WTC11 (cell line): ENCODE results near the gene ABCG8. TPM values are rescaled to one million over a fixed set of nuclear protein-coding genes. Genes with fewer than 3 reads are reported as not detected.

Experiments used
- ATAC-seq: fragments of 200-7000 bp; cut with Tn5 transposase; 2 replicates; pipeline ENCODE4 v1.10.0; 2021; ENCODE audit warnings: mild to moderate bottlenecking, moderate library complexity
- CTCF ChIA-PET: fragments of 300-600 bp; sonication (Branson Sonifier 250); formaldehyde crosslinking; loops from one replicate; lab custom pipeline; 2021; ENCODE audit warnings: antibody characterized with exemption; lab: Charles Lee
- POLR2A ChIA-PET: fragments of 350-600 bp; sonication (Branson Sonifier 250); formaldehyde crosslinking; loops from one replicate; lab custom pipeline; 2021; ENCODE audit warnings: antibody characterized with exemption; lab: Charles Lee
- DNase-seq: peaks from one replicate; pipeline ENCODE4 v3.0.0; 2021; ENCODE audit warnings: low spot score
- H3K27ac Mint-ChIP-seq: 2 replicates; pipeline ENCODE4 v1.8.0; 2021; ENCODE audit warnings: mixed read lengths
- H3K27me3 Mint-ChIP-seq: 2 replicates; pipeline ENCODE4 v1.8.0; 2021; ENCODE audit warnings: low read depth, mild to moderate bottlenecking, moderate library complexity, mixed read lengths
- H3K36me3 Mint-ChIP-seq: 2 replicates; pipeline ENCODE4 v1.8.0; 2021; ENCODE audit warnings: mixed read lengths
- H3K4me1 Mint-ChIP-seq: 2 replicates; pipeline ENCODE4 v1.8.0; 2022; ENCODE audit warnings: mixed read lengths
- H3K4me3 Mint-ChIP-seq: 2 replicates; pipeline ENCODE4 v1.8.0; 2021; ENCODE audit warnings: mild to moderate bottlenecking, moderate library complexity, mixed read lengths
- H3K9me3 Mint-ChIP-seq: 2 replicates; pipeline ENCODE4 v1.8.0; 2021; ENCODE audit warnings: mixed read lengths
- CREB1 ChIP-seq: sonication (generic); formaldehyde crosslinking; IDR thresholded peaks from 2 replicates; pipeline ENCODE4 v1.8.0; 2023; ENCODE audit warnings: mild to moderate bottlenecking, missing genetic modification reagents
- E2F1 ChIP-seq: sonication (generic); formaldehyde crosslinking; IDR thresholded peaks from 2 replicates; pipeline ENCODE4 v1.8.0; 2022; ENCODE audit warnings: mild to moderate bottlenecking, missing genetic modification reagents
- ERG ChIP-seq: fragments of 250-450 bp; sonication (Bioruptor Pico); IDR thresholded peaks from 2 replicates; pipeline ENCODE4 v1.8.0; 2021; ENCODE audit warnings: mild to moderate bottlenecking
- ETV6 ChIP-seq: sonication (generic); formaldehyde crosslinking; IDR thresholded peaks from 2 replicates; pipeline ENCODE4 v1.8.1; 2022; ENCODE audit warnings: mild to moderate bottlenecking, missing genetic modification reagents
- GRHL2 ChIP-seq: fragments of 250-450 bp; sonication (Bioruptor Pico); IDR thresholded peaks from 2 replicates; pipeline ENCODE4 v1.8.0; 2022; ENCODE audit warnings: mild to moderate bottlenecking, moderate library complexity; ENCODE audit not compliant: insufficient replicate concordance, severe bottlenecking
- HMGA2 ChIP-seq: fragments of 250-450 bp; sonication (Bioruptor Pico); IDR thresholded peaks from 2 replicates; pipeline ENCODE4 v1.4.0; 2021; ENCODE audit warnings: mild to moderate bottlenecking, moderate library complexity
- IRF2 ChIP-seq: sonication (generic); formaldehyde crosslinking; IDR thresholded peaks from 2 replicates; pipeline ENCODE4 v1.8.0; 2022; ENCODE audit warnings: low read depth, missing genetic modification reagents, borderline replicate concordance
- MLX ChIP-seq: sonication (generic); formaldehyde crosslinking; IDR thresholded peaks from 2 replicates; pipeline ENCODE4 v1.8.1; 2023; ENCODE audit warnings: mild to moderate bottlenecking, missing genetic modification reagents, moderate library complexity
- NFATC4 ChIP-seq: fragments of 250-450 bp; sonication (Bioruptor Pico); IDR thresholded peaks from 2 replicates; pipeline ENCODE4 v1.9.0; 2021; ENCODE audit warnings: mild to moderate bottlenecking
- NR1H2 ChIP-seq: sonication (generic); formaldehyde crosslinking; IDR thresholded peaks from 2 replicates; pipeline ENCODE4 v1.9.0; 2021; ENCODE audit warnings: mild to moderate bottlenecking, moderate library complexity, missing genetic modification reagents
- NR2C2 ChIP-seq: sonication (generic); formaldehyde crosslinking; IDR thresholded peaks from 2 replicates; pipeline ENCODE4 v1.8.0; 2022; ENCODE audit warnings: mild to moderate bottlenecking, missing genetic modification reagents
- OVOL2 ChIP-seq: fragments of 250-450 bp; sonication (Bioruptor Pico); IDR thresholded peaks from 2 replicates; pipeline ENCODE4 v1.9.0; 2021; ENCODE audit warnings: mild to moderate bottlenecking, borderline replicate concordance
- PREB ChIP-seq: sonication (generic); formaldehyde crosslinking; IDR thresholded peaks from 2 replicates; pipeline ENCODE4 v1.8.1; 2022; ENCODE audit warnings: mild to moderate bottlenecking, missing genetic modification reagents, moderate library complexity, borderline replicate concordance
- PRRX2 ChIP-seq: fragments of 250-450 bp; sonication (Bioruptor Pico); IDR thresholded peaks from 2 replicates; pipeline ENCODE4 v1.8.0; 2021; ENCODE audit warnings: mild to moderate bottlenecking
- USF2 ChIP-seq: sonication (generic); formaldehyde crosslinking; IDR thresholded peaks from 2 replicates; pipeline ENCODE4 v1.8.1; 2023; ENCODE audit warnings: mild to moderate bottlenecking, missing genetic modification reagents, moderate library complexity
- ZNF396 ChIP-seq: fragments of 250-450 bp; sonication (Bioruptor Pico); IDR thresholded peaks from 2 replicates; pipeline ENCODE4 v1.8.0; 2021; ENCODE audit warnings: mild to moderate bottlenecking, moderate library complexity, borderline replicate concordance
- ZSCAN18 ChIP-seq: fragments of 250-450 bp; sonication (Bioruptor Pico); IDR thresholded peaks from 2 replicates; pipeline ENCODE4 v2.1.2; 2022; ENCODE audit warnings: mild to moderate bottlenecking, moderate library complexity
- total RNA-seq: library from RNA; stranded (reverse); gene quantifications from 3 replicates; pipeline ENCODE4 v1.2.3, GENCODE V29; 2021
- TF ChIP-seq, protein P1 (sequence below): fragments of 200-600 bp; IDR thresholded peaks from 2 replicates; pipeline ENCODE4 v1.8.0; 2022; ENCODE audit warnings: antibody characterized with exemption
- TF ChIP-seq, protein P2 (sequence below): fragments of 250-450 bp; sonication (Bioruptor Pico); IDR thresholded peaks from 2 replicates; pipeline ENCODE4 v1.9.0; 2021; ENCODE audit warnings: mild to moderate bottlenecking, borderline replicate concordance
- TF ChIP-seq, protein P3 (sequence below): sonication (generic); formaldehyde crosslinking; IDR thresholded peaks from 2 replicates; pipeline ENCODE4 v1.8.0; 2023; ENCODE audit warnings: missing genetic modification reagents, mild to moderate bottlenecking, borderline replicate concordance

ABCG8 gene
- total RNA-seq, 1 experiment from 2014 or later, result not detected

DNA sequence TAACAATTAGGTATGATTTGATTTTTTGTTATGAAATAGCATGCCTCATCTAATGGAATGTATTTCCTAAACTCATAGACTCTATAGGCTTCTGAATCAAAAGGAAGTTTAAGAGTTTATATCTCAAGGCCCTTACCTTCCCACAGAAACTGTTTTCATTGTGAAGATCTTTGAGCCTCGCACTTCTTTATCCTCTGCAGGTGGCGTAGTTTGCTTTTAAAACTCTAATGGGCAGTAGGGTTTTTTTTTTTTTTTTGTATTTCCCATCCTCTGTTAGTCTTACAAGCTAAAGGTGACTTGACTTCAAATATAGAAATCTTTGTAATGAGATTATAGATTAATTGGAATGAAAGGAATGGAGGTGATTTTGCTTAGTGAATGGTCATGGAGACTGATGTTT lies 36.6 kb upstream of the ABCG8 start:
- CTCF ChIA-PET, result interaction anchor here (0.6 kb wide), 2 partner anchors 192 to 197 kb away, joined by 3 read pairs; no protein-coding TSS in a partner anchor
- DNase-seq, result no peak
- Mint-ChIP-seq H3K36me3 (no peaks in the 10 kb centered on the region), H3K27ac (no peak overlapping the region), H3K9me3 (no peaks in the 10 kb centered on the region), H3K4me1 (no peaks in the 10 kb centered on the region), H3K4me3 (no peak overlapping the region), H3K27me3 (no peaks in the 10 kb centered on the region)
- POLR2A ChIA-PET, result no interaction called here
- ATAC-seq, result no peak
- TF ChIP-seq, protein P1, sequence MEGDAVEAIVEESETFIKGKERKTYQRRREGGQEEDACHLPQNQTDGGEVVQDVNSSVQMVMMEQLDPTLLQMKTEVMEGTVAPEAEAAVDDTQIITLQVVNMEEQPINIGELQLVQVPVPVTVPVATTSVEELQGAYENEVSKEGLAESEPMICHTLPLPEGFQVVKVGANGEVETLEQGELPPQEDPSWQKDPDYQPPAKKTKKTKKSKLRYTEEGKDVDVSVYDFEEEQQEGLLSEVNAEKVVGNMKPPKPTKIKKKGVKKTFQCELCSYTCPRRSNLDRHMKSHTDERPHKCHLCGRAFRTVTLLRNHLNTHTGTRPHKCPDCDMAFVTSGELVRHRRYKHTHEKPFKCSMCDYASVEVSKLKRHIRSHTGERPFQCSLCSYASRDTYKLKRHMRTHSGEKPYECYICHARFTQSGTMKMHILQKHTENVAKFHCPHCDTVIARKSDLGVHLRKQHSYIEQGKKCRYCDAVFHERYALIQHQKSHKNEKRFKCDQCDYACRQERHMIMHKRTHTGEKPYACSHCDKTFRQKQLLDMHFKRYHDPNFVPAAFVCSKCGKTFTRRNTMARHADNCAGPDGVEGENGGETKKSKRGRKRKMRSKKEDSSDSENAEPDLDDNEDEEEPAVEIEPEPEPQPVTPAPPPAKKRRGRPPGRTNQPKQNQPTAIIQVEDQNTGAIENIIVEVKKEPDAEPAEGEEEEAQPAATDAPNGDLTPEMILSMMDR, result no peak
- TF ChIP-seq GRHL2 (no peak), ZSCAN18 (CRISPR knock-in tag) (no peak), MLX (CRISPR knock-in tag) (no peak), NR2C2 (CRISPR knock-in tag) (no peak), OVOL2 (no peak), PREB (CRISPR knock-in tag) (no peak), PRRX2 (CRISPR knock-in tag) (no peak), ERG (CRISPR knock-in tag) (no peak), NFATC4 (CRISPR knock-in tag) (no peak), HMGA2 (CRISPR knock-in tag) (no peak), ZNF396 (CRISPR knock-in tag) (no peak), CREB1 (no peak), USF2 (CRISPR knock-in tag) (no peak), IRF2 (CRISPR knock-in tag) (no peak), ETV6 (CRISPR knock-in tag) (no peak), E2F1 (CRISPR knock-in tag) (no peak), NR1H2 (CRISPR knock-in tag) (no peak)
- TF ChIP-seq, protein P2, sequence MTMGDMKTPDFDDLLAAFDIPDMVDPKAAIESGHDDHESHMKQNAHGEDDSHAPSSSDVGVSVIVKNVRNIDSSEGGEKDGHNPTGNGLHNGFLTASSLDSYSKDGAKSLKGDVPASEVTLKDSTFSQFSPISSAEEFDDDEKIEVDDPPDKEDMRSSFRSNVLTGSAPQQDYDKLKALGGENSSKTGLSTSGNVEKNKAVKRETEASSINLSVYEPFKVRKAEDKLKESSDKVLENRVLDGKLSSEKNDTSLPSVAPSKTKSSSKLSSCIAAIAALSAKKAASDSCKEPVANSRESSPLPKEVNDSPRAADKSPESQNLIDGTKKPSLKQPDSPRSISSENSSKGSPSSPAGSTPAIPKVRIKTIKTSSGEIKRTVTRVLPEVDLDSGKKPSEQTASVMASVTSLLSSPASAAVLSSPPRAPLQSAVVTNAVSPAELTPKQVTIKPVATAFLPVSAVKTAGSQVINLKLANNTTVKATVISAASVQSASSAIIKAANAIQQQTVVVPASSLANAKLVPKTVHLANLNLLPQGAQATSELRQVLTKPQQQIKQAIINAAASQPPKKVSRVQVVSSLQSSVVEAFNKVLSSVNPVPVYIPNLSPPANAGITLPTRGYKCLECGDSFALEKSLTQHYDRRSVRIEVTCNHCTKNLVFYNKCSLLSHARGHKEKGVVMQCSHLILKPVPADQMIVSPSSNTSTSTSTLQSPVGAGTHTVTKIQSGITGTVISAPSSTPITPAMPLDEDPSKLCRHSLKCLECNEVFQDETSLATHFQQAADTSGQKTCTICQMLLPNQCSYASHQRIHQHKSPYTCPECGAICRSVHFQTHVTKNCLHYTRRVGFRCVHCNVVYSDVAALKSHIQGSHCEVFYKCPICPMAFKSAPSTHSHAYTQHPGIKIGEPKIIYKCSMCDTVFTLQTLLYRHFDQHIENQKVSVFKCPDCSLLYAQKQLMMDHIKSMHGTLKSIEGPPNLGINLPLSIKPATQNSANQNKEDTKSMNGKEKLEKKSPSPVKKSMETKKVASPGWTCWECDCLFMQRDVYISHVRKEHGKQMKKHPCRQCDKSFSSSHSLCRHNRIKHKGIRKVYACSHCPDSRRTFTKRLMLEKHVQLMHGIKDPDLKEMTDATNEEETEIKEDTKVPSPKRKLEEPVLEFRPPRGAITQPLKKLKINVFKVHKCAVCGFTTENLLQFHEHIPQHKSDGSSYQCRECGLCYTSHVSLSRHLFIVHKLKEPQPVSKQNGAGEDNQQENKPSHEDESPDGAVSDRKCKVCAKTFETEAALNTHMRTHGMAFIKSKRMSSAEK (CRISPR knock-in tag), result no peak
- TF ChIP-seq, protein P3, sequence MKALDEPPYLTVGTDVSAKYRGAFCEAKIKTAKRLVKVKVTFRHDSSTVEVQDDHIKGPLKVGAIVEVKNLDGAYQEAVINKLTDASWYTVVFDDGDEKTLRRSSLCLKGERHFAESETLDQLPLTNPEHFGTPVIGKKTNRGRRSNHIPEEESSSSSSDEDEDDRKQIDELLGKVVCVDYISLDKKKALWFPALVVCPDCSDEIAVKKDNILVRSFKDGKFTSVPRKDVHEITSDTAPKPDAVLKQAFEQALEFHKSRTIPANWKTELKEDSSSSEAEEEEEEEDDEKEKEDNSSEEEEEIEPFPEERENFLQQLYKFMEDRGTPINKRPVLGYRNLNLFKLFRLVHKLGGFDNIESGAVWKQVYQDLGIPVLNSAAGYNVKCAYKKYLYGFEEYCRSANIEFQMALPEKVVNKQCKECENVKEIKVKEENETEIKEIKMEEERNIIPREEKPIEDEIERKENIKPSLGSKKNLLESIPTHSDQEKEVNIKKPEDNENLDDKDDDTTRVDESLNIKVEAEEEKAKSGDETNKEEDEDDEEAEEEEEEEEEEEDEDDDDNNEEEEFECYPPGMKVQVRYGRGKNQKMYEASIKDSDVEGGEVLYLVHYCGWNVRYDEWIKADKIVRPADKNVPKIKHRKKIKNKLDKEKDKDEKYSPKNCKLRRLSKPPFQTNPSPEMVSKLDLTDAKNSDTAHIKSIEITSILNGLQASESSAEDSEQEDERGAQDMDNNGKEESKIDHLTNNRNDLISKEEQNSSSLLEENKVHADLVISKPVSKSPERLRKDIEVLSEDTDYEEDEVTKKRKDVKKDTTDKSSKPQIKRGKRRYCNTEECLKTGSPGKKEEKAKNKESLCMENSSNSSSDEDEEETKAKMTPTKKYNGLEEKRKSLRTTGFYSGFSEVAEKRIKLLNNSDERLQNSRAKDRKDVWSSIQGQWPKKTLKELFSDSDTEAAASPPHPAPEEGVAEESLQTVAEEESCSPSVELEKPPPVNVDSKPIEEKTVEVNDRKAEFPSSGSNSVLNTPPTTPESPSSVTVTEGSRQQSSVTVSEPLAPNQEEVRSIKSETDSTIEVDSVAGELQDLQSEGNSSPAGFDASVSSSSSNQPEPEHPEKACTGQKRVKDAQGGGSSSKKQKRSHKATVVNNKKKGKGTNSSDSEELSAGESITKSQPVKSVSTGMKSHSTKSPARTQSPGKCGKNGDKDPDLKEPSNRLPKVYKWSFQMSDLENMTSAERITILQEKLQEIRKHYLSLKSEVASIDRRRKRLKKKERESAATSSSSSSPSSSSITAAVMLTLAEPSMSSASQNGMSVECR (CRISPR knock-in tag), result no peak
